Measurements from ENCODE around the gene ZNF462.
"Not testable (repeated sequence)": the region's sequence is repeated elsewhere in the genome, so short reads cannot be mapped to it uniquely, and the experiment has no call there.

The ZNF462 gene

DNA sequence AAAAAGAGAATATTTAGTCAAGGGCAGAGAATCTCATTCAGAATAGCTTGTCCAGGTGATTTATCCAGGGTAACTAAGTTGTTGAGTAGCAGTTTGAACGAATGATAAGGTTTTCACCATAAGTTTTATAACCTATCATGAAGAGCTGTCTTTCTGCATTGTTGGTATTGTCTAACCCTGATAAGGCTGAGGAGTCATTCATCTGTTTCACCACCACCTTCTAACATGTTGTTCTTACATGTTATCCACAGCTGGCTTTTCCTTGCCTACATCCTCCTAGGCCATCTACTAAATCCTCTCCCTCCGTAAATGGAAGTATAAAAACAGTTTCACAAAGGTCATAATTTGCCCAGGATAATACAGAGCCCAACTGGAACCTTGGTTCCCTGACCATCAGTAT, 24.1 kb downstream of the ZNF462 start:
- DNase-seq: no peak

DNA sequence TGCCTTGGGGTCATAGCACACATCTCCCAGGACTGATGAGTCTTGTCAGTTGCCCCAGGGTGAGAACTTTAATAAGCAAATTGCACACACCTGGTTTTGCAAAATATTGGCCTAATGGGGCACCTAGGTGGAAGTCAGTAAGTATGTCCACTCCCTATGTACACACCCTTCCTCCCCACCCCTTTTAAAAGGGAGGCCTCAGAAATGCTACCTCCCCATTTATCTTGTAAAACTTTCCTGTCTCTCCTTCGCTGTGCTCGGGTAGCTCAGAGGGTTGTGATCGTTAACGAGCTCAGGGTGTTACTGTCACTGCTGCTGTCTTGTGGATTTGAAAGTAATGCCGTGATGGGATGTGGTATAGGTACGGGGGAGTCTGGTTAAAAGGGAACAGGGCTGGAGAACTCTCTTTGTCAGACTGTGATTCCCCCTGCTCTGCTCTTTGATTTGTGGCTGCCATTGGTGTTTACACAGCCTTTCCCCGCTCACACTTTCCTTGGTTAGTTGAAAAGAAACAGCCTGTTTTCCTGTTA, 26.2 kb downstream of the ZNF462 start:
- no peak for DNase-seq

DNA sequence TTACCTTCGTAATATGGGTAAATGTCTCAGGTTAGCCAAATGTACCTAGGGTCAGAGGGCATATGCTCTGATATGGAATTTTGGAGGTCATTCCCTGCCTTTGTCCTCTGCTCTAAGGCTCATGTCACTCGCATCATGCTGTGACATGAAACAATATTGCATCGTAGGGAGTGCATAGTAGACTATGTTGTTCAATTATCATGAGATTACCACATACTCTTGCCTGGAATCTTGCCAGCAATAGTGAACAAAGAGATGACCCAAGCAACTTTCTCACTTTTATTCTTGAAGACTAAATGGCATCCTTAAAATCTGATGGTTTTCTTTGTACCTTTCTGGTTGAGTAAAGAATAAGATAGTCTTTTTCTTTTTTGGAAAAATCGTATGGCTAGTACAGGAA, 27.6 kb downstream of the ZNF462 start:
- no peak for DNase-seq

DNA sequence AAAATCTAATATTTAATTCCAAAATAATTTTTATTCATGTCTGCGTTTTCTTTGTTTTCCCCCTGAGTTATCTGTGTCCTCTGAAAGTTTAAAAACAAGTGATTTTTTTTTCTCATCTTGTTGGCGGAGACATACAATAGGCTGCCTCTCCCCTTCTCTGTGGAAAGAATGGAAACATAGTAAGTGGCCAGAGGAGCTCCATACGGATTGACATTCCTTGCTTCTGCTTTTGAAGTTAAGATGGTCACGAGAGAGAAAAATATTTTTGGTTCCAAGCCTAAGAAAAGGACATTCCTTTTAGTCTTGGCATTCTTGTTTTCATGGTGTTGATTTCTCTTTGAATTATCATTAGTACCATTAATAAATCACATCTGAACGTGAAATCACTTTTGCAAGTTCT, 28.3 kb downstream of the ZNF462 start:
- no peak for DNase-seq

DNA sequence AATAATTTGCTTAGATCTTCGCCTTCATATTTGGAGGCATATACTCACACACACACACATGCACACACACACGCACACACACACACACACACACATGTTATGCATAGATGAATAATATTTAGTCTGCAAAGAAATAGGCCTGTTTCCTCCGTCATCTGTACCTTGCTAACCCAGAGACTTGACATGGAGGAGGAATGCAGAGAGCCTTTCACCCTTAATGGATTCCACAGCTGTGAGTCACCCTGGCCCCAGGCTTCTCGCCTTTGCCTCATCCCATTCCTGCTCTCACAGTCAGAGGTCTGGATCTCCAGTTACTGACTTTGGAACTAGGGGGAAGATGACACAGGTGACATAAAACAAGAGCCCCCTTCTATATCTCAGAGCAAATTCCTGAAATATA, 29.7 kb downstream of the ZNF462 start:
- DNase-seq: no peak

DNA sequence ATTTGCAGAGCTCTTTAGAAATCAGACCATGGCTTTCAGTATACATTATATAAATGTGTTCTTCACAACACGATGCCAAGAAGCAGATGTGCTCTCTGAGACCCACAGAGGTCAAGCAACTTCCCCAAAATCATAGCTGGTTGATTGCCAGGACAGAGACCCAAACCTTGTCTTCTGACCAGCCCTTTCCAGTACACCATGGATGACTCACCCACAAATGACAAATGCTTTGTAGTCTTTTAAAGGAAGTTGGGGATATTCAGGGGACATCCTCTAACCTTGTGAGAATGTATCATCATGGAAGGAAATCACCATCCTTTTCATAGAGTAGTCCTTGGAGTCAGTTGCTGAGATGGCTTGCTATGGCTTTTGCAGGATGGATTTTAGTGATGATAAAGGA, 30.1 kb downstream of the ZNF462 start:
- DNase-seq: no peak

DNA sequence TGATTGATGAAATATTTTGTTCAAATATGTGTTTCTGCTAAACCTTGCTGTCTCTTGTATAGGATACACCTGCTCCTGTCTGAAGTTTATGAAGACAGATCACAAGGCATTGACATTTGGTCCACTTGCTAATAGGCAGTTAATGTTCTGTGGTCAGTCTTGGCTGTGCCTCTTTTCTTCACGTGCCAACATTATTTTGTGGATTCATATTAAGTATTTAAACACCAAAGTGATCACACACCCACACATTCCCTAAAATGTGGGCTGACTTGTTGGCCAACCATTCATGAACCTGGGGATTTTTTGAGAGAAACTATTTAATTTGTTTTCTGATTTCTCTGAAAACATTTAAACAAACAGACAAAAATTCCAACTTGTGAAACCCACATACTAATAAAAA, 33.7 kb downstream of the ZNF462 start:
- DNase-seq: no peak

DNA sequence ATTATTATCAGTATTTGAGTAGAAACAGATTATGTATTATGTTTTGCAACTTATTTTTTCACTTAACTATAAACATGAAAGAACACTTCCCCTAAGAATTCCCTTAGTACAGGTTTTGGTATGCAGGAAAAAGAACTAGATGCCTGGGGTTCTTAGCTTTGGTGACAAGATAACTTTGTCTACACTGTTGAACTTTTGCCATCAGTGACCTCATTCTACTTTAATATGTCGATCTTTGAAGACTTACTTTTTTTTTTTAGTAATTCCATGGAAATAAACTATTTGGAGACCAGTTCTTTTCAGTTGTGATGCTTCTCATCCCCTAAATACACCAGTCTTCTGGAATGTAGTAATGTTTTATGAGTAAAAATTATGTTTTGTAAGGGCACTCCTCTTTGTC, 34.3 kb downstream of the ZNF462 start:
- no peak for DNase-seq

DNA sequence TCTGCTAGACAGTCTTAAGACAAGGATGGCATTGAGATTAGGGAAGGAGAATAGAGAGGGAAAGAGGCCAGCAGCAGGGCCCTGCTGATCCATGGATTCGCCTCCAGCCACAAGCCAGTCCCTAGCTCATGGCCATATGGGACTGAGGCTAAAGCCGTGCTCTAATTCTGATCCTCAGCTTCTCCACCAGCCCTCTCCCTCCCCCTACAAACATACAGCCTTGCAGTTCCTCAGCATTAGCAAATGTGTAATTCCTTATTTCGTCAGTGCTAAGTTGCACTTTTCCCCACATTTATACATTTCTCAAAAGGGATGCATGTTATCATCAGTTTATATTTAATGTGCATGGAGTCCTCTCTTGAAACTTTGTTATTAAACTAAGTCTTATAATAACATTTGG, 34.8 kb downstream of the ZNF462 start:
- DNase-seq: no peak

DNA sequence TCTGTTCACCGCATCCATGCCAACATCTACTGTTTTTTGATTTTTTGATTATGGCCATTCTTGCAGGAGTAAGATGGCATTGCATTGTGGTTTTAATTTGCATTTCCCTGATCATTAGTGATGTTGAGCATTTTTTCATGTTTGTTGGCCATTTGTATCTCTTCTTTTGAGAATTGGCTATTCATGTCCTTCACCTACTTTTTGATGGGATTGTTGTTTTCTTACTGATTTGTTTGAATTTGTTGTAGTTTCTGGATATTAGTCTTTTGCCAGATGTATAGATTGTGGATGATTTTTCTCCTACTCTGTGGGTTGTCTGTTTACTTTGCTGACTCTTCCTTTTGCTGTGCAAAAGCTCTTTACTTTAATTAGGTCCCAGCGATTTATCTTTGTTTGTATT, 37.6 kb downstream of the ZNF462 start:
- not testable (repeated sequence) for DNase-seq

DNA sequence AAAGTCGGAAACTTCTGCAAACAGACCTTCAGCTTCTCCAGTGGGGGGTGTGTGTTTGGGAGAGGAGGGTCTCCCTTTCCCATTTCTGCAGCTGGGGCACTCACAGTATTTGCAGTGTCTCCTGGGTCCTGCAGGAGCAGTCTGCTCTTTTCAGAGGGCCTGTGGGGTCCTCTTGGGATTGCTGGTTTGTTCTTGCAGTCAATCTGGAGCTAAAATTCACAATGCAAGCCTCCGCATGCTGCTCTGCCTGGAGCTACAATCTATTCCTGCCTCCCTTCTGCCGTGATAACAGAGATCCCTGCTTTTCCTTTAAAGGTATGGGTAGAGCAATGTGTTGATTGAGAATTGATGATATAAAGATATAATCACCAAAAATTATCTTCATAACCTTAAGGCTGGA, 43.2 kb downstream of the ZNF462 start:
- no peak for DNase-seq

DNA sequence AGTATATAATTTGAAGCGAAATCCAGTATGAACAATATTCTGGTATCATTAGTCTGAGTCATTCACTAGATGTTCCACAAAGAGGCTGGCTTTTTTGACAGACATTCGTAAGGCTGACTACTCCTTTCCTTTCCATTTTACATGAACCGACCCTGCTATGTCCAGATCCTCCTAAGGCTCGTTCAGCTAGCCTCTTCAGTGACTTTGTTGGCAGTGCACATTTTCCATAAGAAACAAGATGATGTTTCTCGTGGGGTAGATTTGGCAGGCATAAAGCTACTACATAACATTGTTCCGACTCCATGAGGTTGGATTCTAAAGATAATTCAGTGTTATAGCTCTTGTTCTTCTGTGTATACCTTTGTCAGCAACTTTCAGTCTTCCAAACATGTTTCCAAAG, 49.0 kb downstream of the ZNF462 start:
- DNase-seq: no peak

DNA sequence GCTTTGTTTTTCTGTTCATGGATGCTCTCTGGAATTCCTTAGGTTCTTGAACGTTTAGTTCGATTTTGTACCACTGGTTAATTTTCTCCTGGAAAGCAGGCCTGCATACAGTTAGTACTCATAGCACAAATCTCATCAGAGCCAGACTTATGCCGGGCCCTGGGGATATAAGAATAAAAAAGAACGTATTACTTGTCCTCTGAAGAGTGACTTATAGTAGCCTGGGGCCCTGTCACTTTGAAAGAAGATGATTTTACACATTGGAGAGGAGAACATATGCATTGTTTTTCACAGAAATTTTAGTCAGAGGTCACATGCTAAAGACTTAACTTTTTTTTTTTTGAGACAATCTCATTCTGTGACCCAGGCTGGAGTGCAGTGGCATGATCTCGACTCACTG, 50.3 kb downstream of the ZNF462 start:
- no peak for DNase-seq

DNA sequence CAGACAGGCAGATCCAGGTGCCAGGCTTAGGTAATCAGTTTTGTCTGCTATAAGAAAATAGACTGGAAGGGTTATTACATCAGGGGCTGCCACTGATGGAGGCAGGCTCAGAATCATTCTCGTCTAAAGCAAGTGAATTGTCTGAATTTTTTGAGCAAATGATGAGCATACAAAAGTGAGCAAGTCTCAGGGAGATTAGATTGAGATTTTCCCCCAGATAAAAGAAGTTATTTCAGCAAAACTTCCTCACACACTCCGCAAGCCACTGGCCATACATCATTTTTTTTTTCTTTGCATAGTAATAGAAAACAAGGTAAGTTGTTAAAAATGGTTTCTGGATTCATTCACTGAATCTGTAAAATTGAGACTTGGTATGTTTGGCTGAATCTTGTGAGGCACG, 52.9 kb downstream of the ZNF462 start:
- no peak for DNase-seq

DNA sequence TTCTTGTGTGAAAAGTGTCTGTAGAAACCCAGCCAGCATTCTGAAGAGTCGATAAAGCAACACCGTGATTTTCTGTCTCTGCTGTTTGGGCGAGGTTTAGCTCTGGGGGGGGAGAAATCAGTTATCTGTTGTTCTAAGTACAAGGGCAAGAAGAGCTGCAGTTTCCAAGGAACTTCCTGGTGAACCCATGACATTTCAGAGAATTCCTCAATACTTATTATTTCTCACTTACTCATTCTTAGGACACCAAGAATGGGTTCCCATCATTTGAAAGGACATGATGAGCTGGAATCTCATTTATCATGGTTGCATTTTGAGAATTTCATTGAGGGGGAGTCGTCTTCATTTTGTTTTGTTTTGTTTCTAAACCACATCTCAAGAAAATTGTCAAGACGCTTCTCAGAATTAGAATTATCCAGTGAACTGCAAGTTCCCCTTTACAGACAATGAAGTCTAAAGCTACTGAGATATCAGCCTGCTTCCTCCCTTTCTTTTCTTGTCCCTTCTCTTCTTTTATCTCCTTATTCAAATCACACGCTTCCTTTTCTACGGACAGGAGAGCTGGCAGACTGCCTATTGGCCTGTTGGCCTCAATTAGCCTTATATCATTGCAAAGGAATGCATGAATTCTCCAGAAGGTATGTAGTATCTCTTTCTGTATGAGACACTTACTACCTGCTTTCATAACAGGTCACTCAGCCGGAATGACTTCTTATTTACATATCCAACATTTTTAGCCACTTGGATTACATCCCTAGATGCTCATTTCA, 53.7 kb downstream of the ZNF462 start:
- DNase-seq: no peak

DNA sequence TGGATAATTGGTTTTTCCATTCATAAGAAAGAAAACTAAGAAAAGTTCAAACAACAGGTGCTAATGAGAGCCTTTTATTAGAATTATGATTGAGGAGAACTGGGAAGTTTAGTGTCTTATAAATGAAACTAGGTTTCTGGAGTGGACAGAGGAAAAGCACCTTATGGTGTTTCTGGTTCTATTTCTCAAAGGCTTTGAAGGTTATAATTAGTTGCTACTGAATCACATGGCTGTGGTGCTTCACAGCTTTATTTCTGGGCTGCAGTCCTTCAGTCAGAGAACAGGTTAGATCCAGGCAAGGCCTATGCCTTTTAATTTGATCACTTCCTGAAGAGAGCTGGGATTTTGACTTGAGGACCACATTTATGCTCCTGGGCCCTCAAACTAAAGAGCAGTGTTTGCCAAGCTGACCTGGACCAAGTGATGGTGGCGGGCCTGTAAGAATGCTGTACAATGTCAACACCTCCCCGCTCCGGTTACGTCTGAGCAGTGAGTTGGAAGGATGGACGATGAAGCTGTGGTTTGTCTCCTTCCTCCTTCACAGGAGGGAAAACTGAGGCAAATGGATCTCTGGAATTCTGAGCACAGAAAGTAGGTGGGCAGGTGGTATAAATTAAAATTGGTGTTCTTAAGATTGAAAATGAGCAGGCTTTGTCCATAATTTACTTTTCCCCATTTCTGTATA, 56.0 kb downstream of the ZNF462 start:
- no peak for DNase-seq

DNA sequence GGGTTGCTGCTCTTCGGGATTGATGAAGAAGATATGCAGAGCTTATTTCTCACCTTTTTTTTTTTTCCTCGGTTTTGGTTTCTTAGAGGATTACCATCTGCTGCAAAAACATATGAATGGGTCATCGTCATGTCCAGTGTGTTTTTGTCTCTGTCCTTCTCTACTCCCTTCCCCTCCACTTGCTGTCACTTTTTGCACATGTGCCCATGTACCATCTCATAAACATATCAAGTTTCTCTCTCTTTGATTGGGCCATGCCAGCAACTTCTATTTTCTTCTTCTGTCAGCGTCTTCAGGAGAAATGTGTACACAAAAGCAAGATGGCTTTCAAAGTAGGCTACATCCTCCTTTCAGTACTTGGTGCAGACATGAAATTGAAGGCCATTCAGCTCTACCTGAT, 57.1 kb downstream of the ZNF462 start:
- no peak for DNase-seq

DNA sequence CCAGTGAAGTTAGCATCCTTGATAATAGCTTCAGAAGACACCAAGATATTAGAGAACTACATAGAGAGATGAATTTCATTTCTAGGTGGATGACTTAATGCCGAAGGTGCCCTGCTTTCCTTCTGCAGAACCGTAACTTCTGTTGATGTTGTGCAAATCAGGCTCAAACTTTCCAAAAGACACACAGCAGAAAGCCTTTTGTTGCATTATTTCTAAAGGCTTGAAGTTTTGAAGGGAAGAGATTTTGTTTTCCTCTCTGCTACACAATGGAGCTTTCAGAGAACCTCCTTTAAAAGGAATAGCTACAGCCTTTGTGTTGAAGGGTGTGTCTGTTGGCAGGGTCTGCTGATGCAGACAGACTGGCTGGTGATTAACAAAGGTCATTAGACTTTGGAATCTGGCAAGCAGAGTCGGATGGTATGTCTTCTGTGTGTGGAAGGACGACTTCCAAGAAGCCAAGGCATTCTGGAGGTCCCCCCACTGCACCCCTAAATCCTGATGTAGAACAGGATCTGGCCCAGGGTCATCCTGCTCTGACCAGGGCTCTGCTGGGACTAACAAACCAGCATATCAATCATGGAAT, 57.8 kb downstream of the ZNF462 start:
- DNase-seq: no peak

DNA sequence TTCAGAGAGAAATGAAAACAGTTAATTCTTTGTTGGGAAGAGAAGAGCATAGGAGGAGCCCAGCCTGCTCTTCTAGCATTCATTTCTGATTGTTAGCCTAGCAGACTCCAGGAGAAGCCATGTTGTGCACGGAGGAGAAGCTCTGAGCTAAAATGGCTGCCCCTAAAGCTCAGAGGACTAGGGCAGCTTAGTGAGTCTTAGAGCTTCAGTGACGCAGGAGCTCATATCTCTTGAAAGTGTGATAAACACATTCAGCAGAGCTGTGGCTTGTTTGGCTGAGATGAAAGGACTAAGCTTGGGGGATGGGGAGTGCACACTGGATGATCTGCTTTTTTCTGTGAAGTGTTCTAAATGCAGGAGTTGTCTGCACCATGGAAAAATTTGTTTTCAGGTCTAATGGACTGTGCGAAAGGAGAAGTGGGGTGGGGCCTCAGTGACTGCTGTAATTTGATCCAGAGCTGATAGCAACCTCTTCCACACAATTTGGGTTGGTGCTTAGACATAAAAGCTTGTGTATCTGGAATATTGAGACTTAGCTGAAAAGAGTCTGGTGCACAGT, 58.5 kb downstream of the ZNF462 start:
- peak in 5 of 6 experiments; percentile 1 to 60 (median 42) for DNase-seq

DNA sequence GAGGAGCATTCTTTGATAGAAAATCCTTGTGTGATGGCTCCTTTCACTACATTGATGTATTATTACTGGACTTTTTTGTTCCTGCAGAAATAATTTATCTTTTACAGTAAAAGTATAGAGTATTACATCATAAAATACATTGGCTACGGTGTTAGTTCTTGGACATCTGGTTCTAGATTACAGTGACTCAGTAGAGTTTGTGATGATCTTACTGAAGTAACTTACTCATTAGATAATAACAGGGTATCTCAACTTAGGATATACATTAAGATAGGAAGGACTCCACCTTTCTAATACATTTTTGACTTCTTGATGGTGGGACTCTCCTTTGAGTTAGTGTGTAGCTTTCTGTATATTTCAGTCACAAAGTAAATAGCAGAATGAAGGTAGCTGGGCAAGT, 59.1 kb downstream of the ZNF462 start:
- DNase-seq: no peak

DNA sequence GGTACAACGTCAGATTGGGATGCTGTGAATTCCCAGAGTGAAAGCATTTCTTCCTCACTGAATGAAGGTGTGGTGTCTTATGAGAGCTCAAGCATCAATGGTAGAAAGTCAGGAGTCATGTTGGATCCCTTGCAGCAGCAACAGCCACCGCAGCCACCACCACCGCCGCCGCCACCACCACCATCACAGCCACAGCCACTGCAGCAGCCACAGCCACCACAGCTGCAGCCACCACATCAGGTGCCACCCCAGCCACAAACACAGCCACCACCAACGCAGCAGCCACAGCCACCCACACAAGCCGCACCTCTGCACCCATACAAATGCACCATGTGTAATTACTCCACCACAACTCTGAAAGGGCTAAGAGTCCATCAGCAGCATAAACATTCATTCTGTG, 62.4 kb downstream of the ZNF462 start:
- DNase-seq: no peak

DNA sequence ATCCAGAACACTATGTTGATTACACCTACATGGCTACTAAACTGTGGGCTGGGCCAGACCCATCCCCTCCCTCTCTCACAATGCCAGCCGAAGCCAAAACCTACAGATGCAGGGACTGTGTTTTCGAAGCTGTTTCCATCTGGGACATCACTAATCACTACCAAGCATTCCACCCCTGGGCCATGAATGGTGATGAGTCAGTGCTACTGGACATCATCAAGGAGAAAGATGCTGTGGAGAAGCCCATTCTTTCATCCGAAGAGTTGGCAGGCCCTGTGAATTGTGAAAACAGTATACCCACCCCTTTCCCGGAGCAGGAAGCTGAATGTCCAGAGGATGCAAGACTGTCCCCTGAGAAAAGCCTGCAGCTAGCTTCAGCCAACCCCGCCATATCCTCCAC, 65.0 kb downstream of the ZNF462 start:
- no peak for DNase-seq

DNA sequence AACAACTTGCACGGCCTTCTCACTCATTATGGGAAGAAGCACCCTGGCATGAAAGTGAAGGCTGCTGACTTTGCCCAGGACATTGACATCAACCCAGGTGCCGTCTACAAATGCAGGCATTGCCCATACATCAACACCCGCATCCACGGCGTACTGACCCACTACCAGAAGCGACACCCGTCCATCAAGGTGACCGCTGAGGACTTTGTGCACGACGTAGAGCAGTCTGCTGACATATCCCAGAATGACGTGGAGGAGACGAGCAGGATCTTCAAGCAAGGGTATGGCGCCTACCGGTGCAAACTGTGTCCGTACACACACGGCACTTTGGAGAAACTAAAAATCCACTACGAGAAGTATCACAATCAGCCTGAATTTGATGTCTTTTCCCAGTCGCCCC, 65.4 kb downstream of the ZNF462 start:
- DNase-seq: no peak

Measured in stimulated activated naive CD4-positive, alpha-beta T cell (primary cell).